ENCODE measurements around the gene SHROOM1.
"Not testable (repeated sequence)": the region's sequence is repeated elsewhere in the genome, so short reads cannot be mapped to it uniquely, and the experiment has no call there.

Gene SHROOM1

DNA sequence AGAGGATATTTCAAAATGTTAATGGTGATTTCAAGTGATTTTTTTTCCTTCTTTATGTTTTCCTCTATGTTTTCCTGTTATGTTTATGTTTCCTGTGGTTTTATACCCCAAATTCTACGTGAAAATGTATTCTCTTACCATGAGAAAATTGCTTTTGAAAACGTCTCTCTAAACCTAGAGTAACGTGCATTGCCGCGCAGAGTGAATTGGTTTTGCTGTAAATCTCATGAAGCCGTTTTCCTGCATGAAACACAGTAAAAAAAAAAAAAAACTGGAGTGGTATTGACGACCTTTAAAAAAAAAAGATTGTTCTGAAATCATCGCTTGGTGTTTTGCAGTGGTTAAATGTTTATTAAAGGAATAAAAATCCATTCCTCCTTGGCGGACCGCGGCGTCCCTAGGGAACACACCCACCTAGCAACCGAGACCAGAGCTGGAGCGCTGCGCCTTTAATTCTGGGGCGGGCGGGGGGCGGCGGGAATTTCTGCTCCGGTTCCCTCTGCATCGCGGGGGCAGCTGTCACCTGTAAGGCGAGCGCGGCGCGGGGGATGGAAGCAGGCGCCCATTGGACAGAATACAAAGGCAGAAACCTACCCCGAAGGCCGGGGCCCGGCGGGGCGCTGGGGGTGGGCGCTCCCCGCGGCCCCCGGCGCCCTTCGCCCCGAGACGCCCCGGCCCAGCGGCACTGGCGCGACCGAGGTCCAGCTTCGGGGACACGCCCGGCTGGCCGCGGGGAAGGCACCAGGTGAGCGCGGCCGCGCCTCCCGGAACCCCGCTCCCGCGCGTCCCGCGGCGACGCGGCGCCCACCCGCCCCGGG lies 17.5 kb downstream of the SHROOM1 start, which contains the start of gene SOWAHA:
TSS of gene SOWAHA (plus strand) at position 522 of the 818 bp plus-strand sequence. CDS start 320 bp downstream, outside the sequence.
- TF ChIP-seq, protein P1, sequence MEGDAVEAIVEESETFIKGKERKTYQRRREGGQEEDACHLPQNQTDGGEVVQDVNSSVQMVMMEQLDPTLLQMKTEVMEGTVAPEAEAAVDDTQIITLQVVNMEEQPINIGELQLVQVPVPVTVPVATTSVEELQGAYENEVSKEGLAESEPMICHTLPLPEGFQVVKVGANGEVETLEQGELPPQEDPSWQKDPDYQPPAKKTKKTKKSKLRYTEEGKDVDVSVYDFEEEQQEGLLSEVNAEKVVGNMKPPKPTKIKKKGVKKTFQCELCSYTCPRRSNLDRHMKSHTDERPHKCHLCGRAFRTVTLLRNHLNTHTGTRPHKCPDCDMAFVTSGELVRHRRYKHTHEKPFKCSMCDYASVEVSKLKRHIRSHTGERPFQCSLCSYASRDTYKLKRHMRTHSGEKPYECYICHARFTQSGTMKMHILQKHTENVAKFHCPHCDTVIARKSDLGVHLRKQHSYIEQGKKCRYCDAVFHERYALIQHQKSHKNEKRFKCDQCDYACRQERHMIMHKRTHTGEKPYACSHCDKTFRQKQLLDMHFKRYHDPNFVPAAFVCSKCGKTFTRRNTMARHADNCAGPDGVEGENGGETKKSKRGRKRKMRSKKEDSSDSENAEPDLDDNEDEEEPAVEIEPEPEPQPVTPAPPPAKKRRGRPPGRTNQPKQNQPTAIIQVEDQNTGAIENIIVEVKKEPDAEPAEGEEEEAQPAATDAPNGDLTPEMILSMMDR (IDR thresholded peaks at IDR 0.05; ENCODE audit: low read depth, low read length) = no peak
- H3K4me3 ChIP-seq (ENCODE audit: low read depth, low read length) = peak within 1 kb of the TSS; percentile 43

DNA sequence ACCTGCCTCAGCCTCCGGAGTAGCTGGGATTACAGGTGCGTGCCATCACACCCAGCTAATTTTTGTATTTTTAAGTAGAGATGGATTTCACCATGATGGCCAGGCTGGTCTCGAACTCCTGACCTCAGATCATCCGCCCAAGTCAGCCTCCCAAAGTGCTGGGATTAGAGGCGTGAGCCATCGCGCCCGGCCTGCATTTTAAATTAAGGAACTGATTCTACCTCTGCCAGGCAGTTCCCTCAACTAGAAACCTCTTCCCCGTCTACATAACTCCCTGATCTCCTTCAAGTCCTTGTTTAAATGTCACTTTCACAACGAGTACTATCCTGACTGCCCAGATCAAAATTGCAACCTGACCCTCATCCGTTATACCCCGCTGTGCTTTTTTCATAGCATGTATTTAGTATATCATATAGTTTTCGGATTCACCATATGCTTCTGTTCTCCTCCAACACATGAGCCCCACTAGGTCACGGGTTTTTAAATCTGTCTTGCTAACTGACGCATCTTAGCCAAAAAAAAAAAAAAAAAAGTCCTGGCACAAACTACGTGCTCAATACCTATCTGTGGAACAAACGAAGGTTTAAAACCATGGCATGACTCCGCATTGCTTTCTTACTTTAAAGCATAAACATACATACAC lies 18.2 kb downstream of the SHROOM1 start:
- H3K4me3 ChIP-seq (ENCODE audit: low read depth, low read length) = no peak overlapping the region
- TF ChIP-seq, protein P1 (IDR thresholded peaks at IDR 0.05; ENCODE audit: low read depth, low read length) = no peak

DNA sequence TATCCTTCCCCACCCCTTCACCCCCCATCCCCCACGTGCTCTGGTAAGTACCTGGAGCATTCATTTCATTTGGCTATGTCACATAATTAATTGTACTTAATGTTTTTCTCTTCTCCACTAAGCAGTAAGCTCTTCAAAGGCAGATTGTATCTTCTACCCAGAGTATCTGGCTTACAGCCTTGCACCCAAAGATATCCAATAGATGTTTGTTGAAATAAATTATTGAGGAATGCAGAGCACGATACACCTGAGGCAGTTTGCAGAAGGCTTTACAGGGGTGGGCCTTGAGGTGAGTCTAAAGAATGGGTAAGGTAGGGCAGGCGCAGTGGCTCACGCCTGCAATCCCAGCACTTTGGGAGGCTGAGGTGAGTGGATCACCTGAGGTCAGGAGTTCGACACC lies 19.8 kb downstream of the SHROOM1 start:
- H3K4me3 ChIP-seq (ENCODE audit: low read depth, low read length) = no peak overlapping the region
- TF ChIP-seq, protein P1 (IDR thresholded peaks at IDR 0.05; ENCODE audit: low read depth, low read length) = no peak

DNA sequence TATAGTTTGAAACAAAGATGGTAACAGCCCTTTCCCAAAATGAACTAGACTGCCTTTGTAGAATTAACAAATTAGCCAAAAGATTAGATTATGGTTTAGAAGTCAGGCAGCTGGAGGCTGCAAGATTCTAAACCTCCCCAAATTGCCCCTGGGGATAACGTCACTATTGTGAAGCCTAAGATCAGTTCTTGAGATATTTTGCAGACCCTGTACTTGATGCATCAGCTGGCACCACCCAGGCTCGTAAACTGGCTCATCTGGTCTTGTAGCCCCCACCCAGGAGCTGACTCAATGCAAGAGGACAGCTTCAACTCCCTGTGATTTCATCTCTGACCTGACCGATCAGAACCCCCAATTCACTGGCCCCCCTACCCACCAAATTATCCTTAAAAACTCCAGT lies 21.6 kb downstream of the SHROOM1 start:
- TF ChIP-seq, protein P1 (IDR thresholded peaks at IDR 0.05; ENCODE audit: low read depth, low read length) = no peak
- no peak overlapping the region for H3K4me3 ChIP-seq (ENCODE audit: low read depth, low read length)

DNA sequence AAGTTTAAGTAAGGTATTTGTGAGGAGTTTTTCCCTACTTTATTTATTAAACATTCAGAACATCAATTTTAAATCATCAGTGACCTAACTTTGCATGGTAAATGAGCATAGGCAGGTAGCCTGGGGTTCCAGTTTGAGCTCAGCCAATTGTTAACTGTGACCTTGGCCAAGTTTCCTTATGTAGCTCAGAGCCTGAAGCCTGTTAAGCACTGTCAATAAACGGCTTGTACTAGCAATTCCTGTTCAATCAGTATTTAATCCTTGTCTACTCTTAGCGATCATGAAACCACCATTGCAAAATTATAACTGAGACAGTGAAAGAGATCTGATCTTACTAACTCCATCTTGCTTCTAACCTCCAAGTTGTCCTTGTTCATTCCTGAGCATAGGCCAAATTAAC lies 22.0 kb downstream of the SHROOM1 start:
- TF ChIP-seq, protein P1 (IDR thresholded peaks at IDR 0.05; ENCODE audit: low read depth, low read length) = no peak
- no peak overlapping the region for H3K4me3 ChIP-seq (ENCODE audit: low read depth, low read length)

DNA sequence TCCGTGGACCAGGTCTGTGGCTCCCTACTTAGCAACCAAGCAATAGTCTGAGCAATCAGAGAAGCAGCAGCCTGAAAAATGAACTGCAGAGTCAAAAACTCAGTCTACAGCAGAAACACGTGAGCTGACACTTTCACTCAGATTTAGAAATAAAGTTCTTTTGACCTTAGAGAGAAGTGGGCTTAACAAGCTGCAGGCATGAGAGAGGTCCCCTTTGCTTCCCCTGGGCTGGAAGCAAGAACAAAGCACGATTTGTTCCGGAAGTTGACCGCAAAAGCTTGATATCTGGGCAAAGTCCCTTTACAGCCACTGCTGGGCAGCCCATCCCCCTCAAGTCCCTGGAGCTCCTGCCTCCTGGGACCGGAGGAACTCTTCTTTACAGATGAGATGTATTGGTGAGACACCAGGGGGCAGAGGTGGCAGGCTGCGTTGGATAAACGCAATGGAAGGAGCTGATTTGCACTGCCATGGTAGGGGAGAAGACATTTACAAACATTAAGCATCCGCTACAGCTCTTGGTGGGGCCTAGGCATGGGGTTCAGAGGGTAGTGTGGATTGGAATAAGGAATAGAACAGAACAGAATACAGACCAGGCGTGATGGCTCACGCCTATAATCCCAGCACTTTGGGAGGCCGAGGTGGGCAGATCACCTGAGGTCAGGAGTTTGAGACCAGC lies 23.1 kb downstream of the SHROOM1 start:
- TF ChIP-seq, protein P1 (IDR thresholded peaks at IDR 0.05; ENCODE audit: low read depth, low read length) = 0 out of 2 replicates have a peak, but pooled peaks have one; percentile 9

DNA sequence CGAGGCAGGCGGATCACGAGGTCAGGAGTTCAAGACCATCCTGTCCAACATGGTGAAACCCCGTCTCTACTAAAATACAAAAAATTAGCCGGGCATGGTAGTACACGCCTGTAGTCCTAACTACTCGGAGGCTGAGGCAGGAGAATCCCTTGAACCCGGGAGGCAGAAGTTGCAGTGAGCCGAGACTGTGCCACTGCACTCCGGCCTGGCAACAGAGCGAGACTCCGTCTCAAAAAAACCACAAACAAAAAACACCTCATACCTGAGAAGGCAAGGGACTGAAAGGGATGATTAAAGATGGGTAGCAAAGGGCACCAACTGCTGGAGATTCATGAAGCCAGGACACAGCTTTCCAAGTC lies 23.7 kb downstream of the SHROOM1 start:
- not testable (repeated sequence) for H3K4me3 ChIP-seq (ENCODE audit: low read depth, low read length)

More for the DNA sequence above, 23.1 kb downstream of the SHROOM1 start:
- no peak overlapping the region for H3K4me3 ChIP-seq (ENCODE audit: low read depth, low read length)

DNA sequence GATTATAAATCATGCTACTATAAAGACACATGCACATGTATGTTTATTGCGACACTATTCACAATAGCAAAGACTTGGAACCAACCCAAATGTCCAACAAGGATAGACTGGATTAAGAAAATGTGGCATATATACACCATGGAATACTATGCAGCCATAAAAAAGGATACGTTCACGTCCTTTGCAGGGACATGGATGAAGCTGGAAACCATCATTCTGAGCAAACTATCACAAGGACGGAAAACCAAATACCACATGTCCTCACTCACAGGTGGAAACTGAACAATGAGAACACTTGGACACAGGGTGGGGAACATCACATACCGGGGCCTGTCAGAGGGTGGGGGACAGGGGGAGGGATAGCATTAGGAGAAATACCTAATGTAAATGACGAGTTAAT lies 24.6 kb downstream of the SHROOM1 start:
- not testable (repeated sequence) for H3K4me3 ChIP-seq (ENCODE audit: low read depth, low read length)

DNA sequence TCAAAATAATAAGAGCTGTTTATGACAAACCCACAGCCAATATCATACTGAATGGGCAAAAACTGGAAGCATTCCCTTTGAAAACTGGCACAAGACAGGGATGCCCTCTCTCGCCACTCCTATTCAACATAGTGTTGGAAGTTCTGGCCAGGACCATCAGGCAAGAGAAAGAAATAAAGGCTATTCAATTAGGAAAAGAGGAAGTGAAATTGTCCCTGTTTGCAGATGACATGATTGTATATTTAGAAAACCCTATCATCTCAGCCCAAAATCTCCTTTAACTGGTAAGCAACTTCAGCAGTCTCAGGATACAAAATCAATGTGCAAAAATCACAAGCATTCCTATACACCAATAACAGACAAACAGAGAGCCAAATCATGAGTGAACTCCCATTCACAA lies 26.2 kb downstream of the SHROOM1 start:
- not testable (repeated sequence) for H3K4me3 ChIP-seq (ENCODE audit: low read depth, low read length)

DNA sequence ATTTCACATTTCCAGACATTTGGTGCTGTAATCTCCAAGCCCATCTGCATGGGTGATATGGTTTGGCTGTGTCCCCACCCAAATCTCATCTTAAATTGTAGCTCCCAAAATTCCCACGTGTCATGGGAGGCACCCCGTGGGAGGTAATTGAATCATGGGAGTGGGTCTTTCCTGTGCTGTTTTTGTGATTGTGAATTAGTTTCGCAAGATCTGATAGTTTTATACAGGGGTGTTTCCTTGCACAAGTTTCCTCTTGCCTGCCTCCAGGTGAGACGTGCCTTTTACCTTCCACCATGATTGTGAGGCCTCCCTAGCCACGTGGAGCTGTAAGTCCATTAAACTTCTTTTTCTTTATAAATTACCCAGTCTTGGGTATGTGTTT lies 27.8 kb downstream of the SHROOM1 start:
- not testable (repeated sequence) for H3K4me3 ChIP-seq (ENCODE audit: low read depth, low read length)

Data from WI38 (cell line).